GM18520 (cell line): ENCODE measurements around the gene BBC3.
A peak's percentile ranks its signal among the peaks of the same experiment; 100 is the strongest.

Source experiments
- ATAC-seq: cut with Tn5 transposase; IDR thresholded peaks from one replicate; pipeline ENCODE4 v1.9.1; 2021; ENCODE audit not compliant: unreplicated experiment

Gene BBC3

GRCh38 chr19:47197141-47197540, 33.9 kb downstream of the BBC3 start:
- no peak for ATAC-seq

GRCh38 chr19:47195434-47195833, 35.6 kb downstream of the BBC3 start:
- ATAC-seq: no peak

GRCh38 chr19:47190167-47190727, 40.8 kb downstream of the BBC3 start:
- ATAC-seq: no peak

- ATAC-seq: no peak
Measured at GRCh38 chr19:47188507-47189033, 42.4 kb downstream of the BBC3 start.

GRCh38 chr19:47187797-47188196, 43.2 kb downstream of the BBC3 start:
- no peak for ATAC-seq

GRCh38 chr19:47187335-47187655, 43.7 kb downstream of the BBC3 start:
- no peak for ATAC-seq

- peak; percentile 80 for ATAC-seq
Measured at GRCh38 chr19:47186446-47187334, 44.3 kb downstream of the BBC3 start.

- no peak for ATAC-seq
Measured at GRCh38 chr19:47183601-47184000, 47.4 kb downstream of the BBC3 start.

- no peak for ATAC-seq
Measured at GRCh38 chr19:47179653-47180310, 51.2 kb downstream of the BBC3 start.

- no peak for ATAC-seq
Measured at GRCh38 chr19:47176627-47177090, 54.3 kb downstream of the BBC3 start.

GRCh38 chr19:47176071-47176626, 54.9 kb downstream of the BBC3 start:
- no peak for ATAC-seq

GRCh38 chr19:47172666-47173455, 58.1 kb downstream of the BBC3 start:
- no peak for ATAC-seq
